GM21576 (cell line): ENCODE measurements around the gene ITPK1.

Experiments
- ATAC-seq: cut with Tn5 transposase; IDR thresholded peaks from one replicate; pipeline ENCODE4 v1.9.1; 2021; ENCODE audit warnings: mild to moderate bottlenecking, moderate library complexity; ENCODE audit not compliant: unreplicated experiment

The ITPK1 gene

GRCh38 chr14:92943855-92944570 is 171.7 kb downstream of the ITPK1 start:
- no peak for ATAC-seq

DNA sequence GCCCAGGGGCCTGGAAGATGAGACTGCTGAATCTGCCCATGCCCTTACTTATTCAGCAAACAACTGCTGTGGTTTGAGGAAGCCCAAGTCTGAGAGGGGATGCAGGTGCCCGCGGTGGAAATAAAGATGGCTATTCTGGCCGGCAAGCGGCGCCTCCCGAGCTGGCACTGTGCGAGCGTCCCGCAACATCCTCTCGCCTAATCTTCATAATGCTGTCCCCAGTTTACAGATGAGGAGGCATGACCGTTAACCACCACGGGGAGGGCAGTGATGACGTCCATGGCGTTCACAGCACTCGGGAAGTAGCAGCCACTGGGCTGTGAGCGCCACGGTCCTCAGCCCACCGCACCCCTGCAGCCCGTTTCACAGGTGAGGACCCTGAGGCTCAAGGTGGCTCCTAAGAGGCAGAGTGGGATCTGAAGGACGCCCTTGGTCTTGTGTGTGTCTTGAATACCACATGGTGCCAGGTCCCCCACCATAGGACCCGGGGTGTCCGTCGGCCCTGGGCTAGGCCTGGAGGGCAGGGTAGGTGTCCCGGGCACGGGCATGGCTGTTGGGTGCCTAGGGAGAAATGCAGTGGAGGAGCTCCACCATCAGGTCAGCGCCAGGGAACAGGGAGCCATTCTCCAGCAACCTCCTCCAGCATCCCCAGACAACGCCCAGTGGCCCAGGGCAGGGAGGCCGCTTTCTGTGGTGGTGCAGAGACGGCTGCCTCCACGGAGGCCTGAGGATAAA is 172.6 kb downstream of the ITPK1 start:
- ATAC-seq = no peak

GRCh38 chr14:92942576-92942975 is 173.1 kb downstream of the ITPK1 start:
- ATAC-seq = no peak

- ATAC-seq = no peak
Measured at GRCh38 chr14:92942136-92942535, 173.6 kb downstream of the ITPK1 start.

GRCh38 chr14:92941531-92941930 is 174.2 kb downstream of the ITPK1 start:
- no peak for ATAC-seq

- no peak for ATAC-seq
Measured at GRCh38 chr14:92940543-92940942, 175.2 kb downstream of the ITPK1 start.

- no peak for ATAC-seq
Measured at GRCh38 chr14:92939699-92940098, 176.0 kb downstream of the ITPK1 start.

- ATAC-seq = no peak
Measured at GRCh38 chr14:92938890-92939671, 176.6 kb downstream of the ITPK1 start.

DNA sequence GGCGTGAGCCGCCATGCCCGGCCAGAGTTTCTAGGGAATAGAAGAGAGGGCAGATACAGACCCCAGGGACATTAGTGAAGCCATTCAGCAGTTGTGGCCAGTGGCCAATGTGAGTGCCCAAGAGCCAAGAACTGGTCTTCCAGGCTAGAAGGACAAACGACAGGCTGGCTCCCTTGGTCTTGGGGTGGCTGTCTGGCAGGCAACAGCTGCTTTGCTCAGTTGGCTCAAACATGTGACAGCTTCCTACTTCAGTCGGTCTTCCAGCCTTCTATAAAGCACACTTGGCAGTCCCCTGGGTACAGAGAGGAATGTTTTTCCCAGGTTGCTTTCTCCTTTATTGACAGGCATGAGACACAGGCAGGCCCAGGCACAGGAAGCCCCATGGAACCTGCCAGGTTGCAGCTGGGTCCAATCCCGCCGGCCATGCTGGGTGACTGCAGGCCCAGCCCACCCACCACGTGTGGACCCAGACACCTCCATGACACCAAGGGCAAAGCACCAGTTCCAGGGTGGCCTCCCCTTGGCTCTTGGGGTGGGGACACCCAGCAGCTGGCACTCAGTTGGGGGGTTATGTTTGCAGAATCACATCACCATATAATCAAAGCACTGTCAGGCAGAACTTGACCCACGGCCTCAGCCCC is 177.4 kb downstream of the ITPK1 start:
- ATAC-seq = no peak

DNA sequence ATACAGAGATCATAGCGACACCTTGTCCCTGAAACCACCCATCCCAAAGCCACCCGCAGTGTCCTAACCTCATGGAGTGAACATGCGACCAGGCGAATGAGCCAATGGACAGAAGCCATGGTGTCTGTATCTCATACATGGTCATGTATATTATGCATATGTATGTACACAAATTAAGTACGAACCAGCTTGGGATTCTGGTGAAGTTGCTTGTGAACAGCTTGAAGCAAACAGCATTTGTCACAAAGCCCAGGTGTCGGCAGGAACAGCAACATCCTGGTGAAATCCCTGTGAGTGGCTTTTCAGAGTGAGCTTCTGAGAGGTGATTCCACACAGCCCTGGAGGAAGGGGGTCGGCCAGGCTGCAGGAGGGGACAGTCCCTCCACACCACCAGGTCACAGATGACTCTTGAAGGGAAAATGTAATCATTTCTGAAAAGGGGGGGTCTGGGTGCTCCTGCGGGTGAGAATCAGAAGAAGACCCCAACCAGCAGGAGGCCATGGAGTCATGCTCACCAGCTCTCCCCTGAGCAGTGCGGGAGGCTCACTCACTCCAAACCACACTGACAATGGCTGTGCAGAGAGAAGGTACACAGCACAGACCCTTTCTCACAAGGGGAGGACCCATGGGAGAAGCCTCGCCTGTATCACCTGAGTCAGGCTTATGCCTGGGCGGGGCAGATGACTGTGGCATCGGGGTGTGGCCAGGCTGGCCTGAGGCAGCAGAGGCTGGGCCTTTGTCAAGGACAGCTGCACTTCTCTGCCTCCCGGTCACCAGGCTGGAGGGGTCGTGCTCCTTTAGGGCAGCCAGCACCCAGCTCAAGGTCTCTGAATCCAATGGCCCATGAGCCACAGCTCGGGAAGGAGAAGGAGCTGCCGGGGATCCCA is 178.4 kb downstream of the ITPK1 start:
- no peak for ATAC-seq

GRCh38 chr14:92936085-92936484 is 179.6 kb downstream of the ITPK1 start:
- ATAC-seq = no peak

DNA sequence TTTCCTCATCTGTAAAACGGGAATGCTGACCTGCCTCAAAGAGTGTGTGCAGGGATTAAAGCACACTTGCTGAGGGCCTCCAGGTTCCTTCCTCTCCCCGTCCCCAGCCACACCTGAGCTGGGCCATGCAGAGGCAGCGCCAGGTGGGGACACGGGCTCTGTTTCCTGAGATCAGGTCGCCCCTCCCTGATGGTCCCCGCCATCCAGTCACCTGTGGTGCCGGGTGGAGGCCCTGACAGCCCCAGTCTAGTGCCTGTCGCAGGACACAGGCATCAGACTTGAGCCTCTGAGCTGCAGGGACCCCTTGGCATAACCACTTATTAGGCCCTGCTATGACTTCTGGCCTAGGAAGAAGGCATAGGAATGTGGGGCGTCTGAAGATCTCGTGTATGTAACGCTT is 180.3 kb downstream of the ITPK1 start:
- ATAC-seq = no peak

GRCh38 chr14:92934196-92935085 is 181.3 kb downstream of the ITPK1 start:
- ATAC-seq = no peak

- ATAC-seq = no peak
Measured at GRCh38 chr14:92933481-92933880, 182.2 kb downstream of the ITPK1 start.

- no peak for ATAC-seq
Measured at GRCh38 chr14:92932448-92933395, 183.0 kb downstream of the ITPK1 start.

- no peak for ATAC-seq
Measured at GRCh38 chr14:92931681-92932447, 183.9 kb downstream of the ITPK1 start.
